K562 (cell line): ENCODE measurements around the gene PLXNB2. TPM values are rescaled to one million over a fixed set of nuclear protein-coding genes. Genes with fewer than 3 reads are reported as not detected.
"Not testable (repeated sequence)": the region's sequence is repeated elsewhere in the genome, so short reads cannot be mapped to it uniquely, and the experiment has no call there.

Experiments used
- ATAC-seq: fragments of 200-7000 bp; cut with Tn5 transposase; 3 replicates; pipeline ENCODE4 v1.9.1; 2020; ENCODE audit warnings: moderate library complexity
- BruUV-seq: library from RNA; stranded (reverse); fragments of 400-500 nt; replicated peaks from 2 replicates; lab custom pipeline; 2021; lab: Mats Ljungman, UMichigan
- CTCF ChIA-PET: fragments of 300-600 bp; formaldehyde crosslinking; extraction: SDS; loops from one replicate; lab custom pipeline; 2021; ENCODE audit warnings: low intra/inter-chr PET ratio; lab: Yijun Ruan, JAX
- POLR2A ChIA-PET: fragments of 300-600, 350-650 bp; sonication (Branson Sonifier 250); formaldehyde crosslinking; extraction: SDS; loops from one replicate; lab custom pipeline; 2021; ENCODE audit warnings: antibody characterized with exemption, inconsistent platforms; lab: Yijun Ruan, JAX
- DNase-seq, 4 experiments: peaks; one replicate each; pipeline versions ENCODE4 v3.0.0 to v3.0.0-alpha.2; 2011 to 2018; ENCODE audit warnings: low spot score in 3 of 4, mixed read lengths in 3 of 4; ENCODE audit errors: extremely low read depth in 1 of 4
- FAIRE-seq: peaks from 2 replicates; lab custom pipeline; 2011; peaks lifted over from hg19 to GRCh38; lab: Jason Lieb, UNC
- H2AFZ ChIP-seq: 2 replicates; pipeline ENCODE4 v1.6.0; 2011; ENCODE audit warnings: low read depth, low read length, control low read depth, inconsistent platforms
- H3K27ac ChIP-seq: fragments of 200-600 bp; 3 replicates; pipeline ENCODE4 v1.8.0; 2011; ENCODE audit warnings: low read depth, mild to moderate bottlenecking, control low read depth, inconsistent platforms, low read length, moderate library complexity, mixed read lengths; ENCODE audit errors: extremely low read depth
- H3K27me3 ChIP-seq, 2 experiments: fragments of 300-600 bp in 1 of 2; 2 replicates in 1 of 2; 3 replicates in 1 of 2; pipeline versions ENCODE4 v1.6.0 to v1.8.0; 2011; ENCODE audit warnings: inconsistent platforms in 2 of 2, low read length in 2 of 2, mild to moderate bottlenecking in 1 of 2, mixed read lengths in 1 of 2, moderate library complexity in 1 of 2; ENCODE audit not compliant: control insufficient read depth in 2 of 2, insufficient read depth in 2 of 2
- H3K36me3 ChIP-seq: fragments of 300-600 bp; 3 replicates; pipeline ENCODE4 v1.8.0; 2011; ENCODE audit warnings: mild to moderate bottlenecking, low read length, inconsistent platforms; ENCODE audit not compliant: control insufficient read depth, insufficient read depth
- H3K4me1 ChIP-seq, 2 experiments: fragments of 200-600 bp in 1 of 2; replicated peaks in 1 of 2; 2 replicates in 1 of 2; 3 replicates in 1 of 2; pipeline versions ENCODE4 v1.5.1 to v1.8.0; 2011; ENCODE audit warnings: inconsistent platforms in 2 of 2, low read length in 2 of 2, mild to moderate bottlenecking in 1 of 2, mixed read lengths in 1 of 2, moderate library complexity in 1 of 2; ENCODE audit not compliant: control insufficient read depth in 2 of 2, insufficient read depth in 2 of 2
- H3K4me2 ChIP-seq: 2 replicates; pipeline ENCODE4 v1.6.1; 2011; ENCODE audit warnings: low read length, control low read depth, inconsistent platforms, mixed read lengths; ENCODE audit not compliant: insufficient read depth
- H3K4me3 ChIP-seq: fragments of 200-600 bp; sonication (generic), shearing (Covaris generic); 2 replicates; pipeline ENCODE4 v1.5.1; 2016; ENCODE audit warnings: control low read depth, inconsistent platforms
- H3K79me2 ChIP-seq: fragments of 200-600 bp; 3 replicates; pipeline ENCODE4 v1.8.0; 2011; ENCODE audit warnings: low read length, inconsistent platforms; ENCODE audit not compliant: control insufficient read depth, insufficient read depth
- H3K9ac ChIP-seq, 2 experiments: 2 replicates each; pipeline versions ENCODE4 v1.6.0 to v1.6.1; 2011; ENCODE audit warnings: low read depth in 2 of 2, low read length in 2 of 2, control low read depth in 1 of 2, inconsistent platforms in 1 of 2, mild to moderate bottlenecking in 1 of 2, mixed read lengths in 1 of 2; ENCODE audit not compliant: insufficient read depth in 1 of 2
- H3K9me1 ChIP-seq: one replicate; pipeline ENCODE4 v1.6.0; 2011; ENCODE audit warnings: inconsistent platforms, mild to moderate bottlenecking, low read length, moderate library complexity; ENCODE audit not compliant: control insufficient read depth, insufficient read depth
- H3K9me3 ChIP-seq: replicated peaks from 2 replicates; pipeline ENCODE4 v1.5.1; 2011; ENCODE audit warnings: low read depth, low read length, inconsistent platforms; ENCODE audit not compliant: control insufficient read depth, insufficient read depth
- H4K20me1 ChIP-seq: replicated peaks from 2 replicates; pipeline ENCODE4 v1.6.1; 2011; ENCODE audit warnings: low read length, inconsistent platforms, mixed read lengths; ENCODE audit not compliant: control insufficient read depth, insufficient read depth
- USF1 ChIP-seq: sonication (generic); formaldehyde crosslinking; IDR thresholded peaks from 2 replicates; pipeline ENCODE4 v1.9.0; 2022; ENCODE audit warnings: mild to moderate bottlenecking, missing genetic modification reagents
- ZBTB33 ChIP-seq: sonication (generic); formaldehyde crosslinking; IDR thresholded peaks from 2 replicates; pipeline ENCODE4 v1.8.1; 2023; ENCODE audit warnings: mild to moderate bottlenecking, missing genetic modification reagents
- ZNF778 ChIP-seq: fragments of 450-650 bp; formaldehyde crosslinking; IDR thresholded peaks from 2 replicates; pipeline ENCODE4 v1.4.0; 2020; ENCODE audit warnings: mild to moderate bottlenecking, moderate library complexity
- WGBS: fragments of 100-300 bp; shearing (Covaris generic); methylation state at CpG from one replicate; pipeline ENCODE4 v1.1.6; 2016; ENCODE audit warnings: low coverage, mixed read lengths; ENCODE audit not compliant: insufficient coverage; ENCODE audit errors: missing lambda C conversion rate; 5-methylcytosine and 5-hydroxymethylcytosine counted together
- in situ Hi-C: fragments of 300-500 bp; cut with MboI; formaldehyde crosslinking; loops from 4 replicates; pipeline ENCODE4 v1.15.0; 2018; ENCODE audit warnings: inconsistent platforms, mixed read lengths
- intact Hi-C: fragments of 100-400 bp; cut with micrococcal nuclease; formaldehyde crosslinking; loops from 2 replicates; pipeline ENCODE4 v1.14.2; 2022
- polyA plus RNA-seq, 8 experiments: library from polyadenylated mRNA; depleted of rRNA in 4 of 8; stranded (reverse) in 5 of 8; unstranded in 3 of 8; fragments of >200 nt; fragmentation: Nextera tagmentation in 2 of 8; fragmentation: Illumina TruSeq in 1 of 8; extraction: Ambion mirVana in 2 of 8; extraction: Trizol in 1 of 8; gene quantifications; 2 replicates each; pipeline versions ENCODE4 v1.2.1 to v1.2.3, GENCODE V29; 2011 to 2014; ENCODE audit warnings: inconsistent platforms in 1 of 8, missing spikeins in 1 of 8
- total RNA-seq, 7 experiments: library from RNA; depleted of rRNA in 6 of 7; stranded (reverse); fragments of >200 nt in 6 of 7; fragmentation: Illumina TruSeq in 2 of 7; extraction: Trizol in 2 of 7; gene quantifications; 2 replicates each; pipeline versions ENCODE4 v1.2.1 to v1.2.3, GENCODE V29; 2011 to 2021; ENCODE audit warnings: low replicate concordance in 1 of 7

The PLXNB2 gene
- total and polyA plus RNA-seq, 9 of the 15 experiments (the other 6 are each of a cell fraction or from before 2014, with no cell fraction given): 0.15 to 45.1 (median 13.6) TPM

GRCh38 chr22:50274311-50274710 lies 33.1 kb downstream of the PLXNB2 start (continued):
- TF ChIP-seq ZBTB33 (CRISPR knock-in tag) (0 out of 2 replicates have a peak, but pooled peaks have one; percentile 35), ZNF778 (CRISPR knock-in tag) (no peak)
- TF ChIP-seq, all 486 proteins: peak for 6

GRCh38 chr22:50273781-50274180 lies 33.7 kb downstream of the PLXNB2 start:
- POLR2A ChIA-PET: interaction anchor here (0.6 to 1.1 kb wide), 2 partner anchors 155 to 224 kb away, joined by 3 to 4 read pairs; no protein-coding TSS in a partner anchor
- intact Hi-C loops: loop anchor here (2.0 to 5.0 kb wide), 2 partner anchors 54 to 69 kb away; partner anchors contain the start of genes DENND6B and PPP6R2
- H4K20me1 ChIP-seq, ATAC-seq, H3K9me3 ChIP-seq, H3K9me1 ChIP-seq, FAIRE-seq, H3K9ac ChIP-seq, DNase-seq, H3K79me2 ChIP-seq, H3K4me2 ChIP-seq, H2AFZ ChIP-seq, H3K27ac ChIP-seq, BruUV-seq, H3K27me3 ChIP-seq, H3K4me3 ChIP-seq: not testable (repeated sequence)
- 24% methylated on average over 5 of the region's 10 CpGs for WGBS
- CTCF ChIA-PET: interaction anchor here (2.4 kb wide), 1 partner anchor 69 kb away, joined by 8 read pairs; the partner anchor contains the start of gene PPP6R2
- Histone ChIP-seq H3K4me1 (peaks cover 7 to 64% of the 10 kb centered on the region in 2 experiments; a peak in 4 of 5 replicates), H3K36me3 (peaks cover 26% of the 10 kb centered on the region; the same call in 1 of the 3 replicates)
- in situ Hi-C loops: loop anchor here (5.0 kb wide), 1 partner anchor 54 kb away; the partner anchor contains the start of gene DENND6B
- peak; percentile 28; the same call in 1 of the 2 replicates for TF ChIP-seq USF1 (CRISPR knock-in tag)
